Esophagus muscularis mucosa (tissue), 4 donors: ENCODE data around the gene RAB11FIP3. TPM values are rescaled to one million over a fixed set of nuclear protein-coding genes. Genes with fewer than 3 reads are reported as not detected.

Source experiments
- DNase-seq: peaks from one replicate; pipeline ENCODE4 v3.0.0-alpha.2; 2017; ENCODE audit errors: extremely low spot score
- H3K27ac ChIP-seq, 4 donors: fragments of 200-600 bp; sonication (generic); replicated peaks in 1 of 4; 1 replicate in 3 of 4; 2 replicates in 1 of 4; pipeline ENCODE4 v1.5.1; 2016 to 2019; ENCODE audit warnings: mild to moderate bottlenecking in 1 of 4
- H3K27me3 ChIP-seq, 4 donors: fragments of 200-600 bp; sonication (generic); one replicate each; pipeline versions ENCODE4 v1.5.1 to v1.6.0; 2016 to 2019
- H3K36me3 ChIP-seq, 4 donors: fragments of 200-600 bp; sonication (generic); one replicate each; pipeline ENCODE4 v1.5.1; 2016 to 2019
- H3K4me1 ChIP-seq, 4 donors: fragments of 200-600 bp; sonication (generic); one replicate each; pipeline ENCODE4 v1.5.1; 2016 to 2019
- H3K4me3 ChIP-seq, 4 donors: fragments of 200-600 bp; sonication (generic); 1 replicate in 2 of 4; 2 replicates in 2 of 4; pipeline ENCODE4 v1.5.1; 2016 to 2019; ENCODE audit warnings: mild to moderate bottlenecking in 4 of 4, moderate library complexity in 1 of 4
- H3K9me3 ChIP-seq, 4 donors: fragments of 200-600 bp; sonication (generic); 1 replicate in 3 of 4; 2 replicates in 1 of 4; pipeline ENCODE4 v1.5.1; 2016 to 2019
- EP300 ChIP-seq: sonication (generic); formaldehyde crosslinking; IDR thresholded peaks from one replicate; pipeline ENCODE4 v1.6.1; 2017; ENCODE audit warnings: antibody characterized with exemption
- POLR2A ChIP-seq: fragments of 450-650 bp; IDR thresholded peaks from one replicate; pipeline ENCODE4 v1.6.1; 2017; ENCODE audit warnings: antibody characterized with exemption, moderate library complexity, mild to moderate bottlenecking, low read depth
- POLR2AphosphoS5 ChIP-seq, 2 donors: sonication (generic); formaldehyde crosslinking; IDR thresholded peaks; one replicate each; pipeline ENCODE4 v1.6.1; 2017; ENCODE audit warnings: antibody characterized with exemption in 2 of 2
- WGBS: methylation state at CpG from one replicate; pipeline ENCODE4 v1.1.5; 2018; 5-methylcytosine and 5-hydroxymethylcytosine counted together
- intact Hi-C: fragments of 100-400 bp; cut with DNase I; formaldehyde crosslinking; loops from one replicate; pipeline ENCODE4 v1.15.1; 2023
- total RNA-seq, 4 donors: library from RNA; depleted of rRNA; stranded (reverse); fragments of >200 nt; gene quantifications; one replicate each; pipeline versions ENCODE4 v1.1.0 to v1.2.1, GENCODE V29; 2016
- TF ChIP-seq, protein P1 (sequence below), 3 experiments: fragments of 200-600 bp in 2 of 3; fragments of 450-650 bp in 1 of 3; sonication (generic) in 2 of 3; IDR thresholded peaks; one replicate each; pipeline ENCODE4 v1.5.1; 2017 to 2019; ENCODE audit warnings: antibody characterized with exemption in 3 of 3, mild to moderate bottlenecking in 2 of 3, moderate library complexity in 1 of 3

RAB11FIP3 gene
- total RNA-seq, 4 donors from 2014 or later: 50.3 to 77.9 (median 58.8) TPM

DNA sequence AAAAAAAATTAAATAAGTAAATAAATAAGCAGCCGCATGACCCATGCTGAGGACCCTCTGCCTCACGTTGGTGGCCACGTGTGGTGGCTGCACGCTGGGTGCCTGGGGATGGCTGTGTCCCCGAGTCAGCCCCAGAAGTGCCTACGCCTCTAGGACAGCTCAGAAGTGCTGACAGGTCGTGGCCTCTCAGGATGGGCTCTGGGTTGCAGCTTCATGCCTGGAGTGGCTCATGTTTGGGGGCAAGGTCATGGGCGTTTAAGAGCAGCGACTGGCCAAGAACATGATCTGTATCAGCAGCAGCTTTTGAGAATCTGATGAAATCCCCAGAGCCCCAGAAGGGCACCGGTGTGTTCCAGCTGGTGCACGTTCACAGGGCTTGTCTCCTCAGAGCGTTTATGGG, 75.3 kb downstream of the RAB11FIP3 start:
- DNase-seq: no peak
- TF ChIP-seq, protein P1, sequence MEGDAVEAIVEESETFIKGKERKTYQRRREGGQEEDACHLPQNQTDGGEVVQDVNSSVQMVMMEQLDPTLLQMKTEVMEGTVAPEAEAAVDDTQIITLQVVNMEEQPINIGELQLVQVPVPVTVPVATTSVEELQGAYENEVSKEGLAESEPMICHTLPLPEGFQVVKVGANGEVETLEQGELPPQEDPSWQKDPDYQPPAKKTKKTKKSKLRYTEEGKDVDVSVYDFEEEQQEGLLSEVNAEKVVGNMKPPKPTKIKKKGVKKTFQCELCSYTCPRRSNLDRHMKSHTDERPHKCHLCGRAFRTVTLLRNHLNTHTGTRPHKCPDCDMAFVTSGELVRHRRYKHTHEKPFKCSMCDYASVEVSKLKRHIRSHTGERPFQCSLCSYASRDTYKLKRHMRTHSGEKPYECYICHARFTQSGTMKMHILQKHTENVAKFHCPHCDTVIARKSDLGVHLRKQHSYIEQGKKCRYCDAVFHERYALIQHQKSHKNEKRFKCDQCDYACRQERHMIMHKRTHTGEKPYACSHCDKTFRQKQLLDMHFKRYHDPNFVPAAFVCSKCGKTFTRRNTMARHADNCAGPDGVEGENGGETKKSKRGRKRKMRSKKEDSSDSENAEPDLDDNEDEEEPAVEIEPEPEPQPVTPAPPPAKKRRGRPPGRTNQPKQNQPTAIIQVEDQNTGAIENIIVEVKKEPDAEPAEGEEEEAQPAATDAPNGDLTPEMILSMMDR (IDR thresholded peaks at IDR 0.05): no peak
- no peak for TF ChIP-seq POLR2A
- no peak for TF ChIP-seq POLR2AphosphoS5 (IDR thresholded peaks at IDR 0.05)
- TF ChIP-seq EP300: no peak
- Histone ChIP-seq H3K4me1 (no peaks in the 10 kb centered on the region), H3K36me3 (peaks cover 0 to 69% (median 39%) of the 10 kb centered on the region in 4 donors), H3K4me3 (no peak overlapping the region), H3K27me3 (no peaks in the 10 kb centered on the region), H3K27ac (no peak overlapping the region), H3K9me3 (no peaks in the 10 kb centered on the region)
- 81% methylated on average over 12 of the region's 12 CpGs for WGBS
- intact Hi-C loops: no loop called here

DNA sequence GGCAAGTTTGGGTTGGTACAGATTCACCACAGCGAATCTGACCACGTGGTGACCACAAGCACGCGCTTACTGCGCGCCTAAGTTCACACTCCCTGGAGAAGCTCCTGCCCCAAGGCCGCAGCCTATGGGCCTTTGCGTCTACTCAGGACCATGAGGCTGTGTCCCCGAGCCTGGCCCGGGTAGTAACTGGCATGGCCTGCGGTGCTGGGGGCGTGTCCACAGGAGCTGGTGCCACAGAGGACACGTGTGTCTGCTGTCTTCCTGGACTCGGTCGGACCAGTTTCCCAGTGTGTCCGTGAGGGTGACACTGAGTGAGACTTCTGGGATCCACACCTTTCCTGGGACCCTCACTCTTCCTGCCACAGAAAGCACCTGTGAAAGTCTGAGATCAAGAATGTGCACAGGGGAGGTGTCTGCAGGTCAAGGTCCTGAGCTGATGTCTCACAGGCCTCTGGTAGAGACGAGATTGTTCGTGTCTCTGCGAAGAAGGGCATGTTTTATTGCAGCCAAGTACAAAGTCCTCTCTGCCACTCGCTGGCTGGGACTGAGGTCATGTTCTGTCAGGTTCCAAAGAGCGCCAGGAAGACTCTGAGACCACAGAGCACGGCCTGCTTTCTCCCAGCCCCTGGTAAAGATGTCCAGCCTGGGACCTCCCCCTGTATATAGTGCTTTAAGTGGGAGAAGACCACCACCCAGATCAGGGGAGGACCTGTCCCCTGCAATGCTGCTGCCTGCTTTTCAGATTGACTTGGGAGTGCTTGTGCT, 76.9 kb downstream of the RAB11FIP3 start:
- DNase-seq: no peak
- H3K27me3 ChIP-seq: no peaks in the 10 kb centered on the region
- H3K27ac ChIP-seq: no peak overlapping the region
- peaks cover 0 to 69% (median 43%) of the 10 kb centered on the region in 4 donors for H3K36me3 ChIP-seq
- no peak overlapping the region for H3K4me3 ChIP-seq
- intact Hi-C loops: no loop called here
- TF ChIP-seq POLR2A (no peak), POLR2AphosphoS5 (IDR thresholded peaks at IDR 0.05) (no peak), EP300 (no peak)
- TF ChIP-seq, protein P1 (IDR thresholded peaks at IDR 0.05): no peak
- H3K9me3 ChIP-seq: no peaks in the 10 kb centered on the region
- 91% methylated on average over 21 of the region's 22 CpGs for WGBS
- no peaks in the 10 kb centered on the region for H3K4me1 ChIP-seq

DNA sequence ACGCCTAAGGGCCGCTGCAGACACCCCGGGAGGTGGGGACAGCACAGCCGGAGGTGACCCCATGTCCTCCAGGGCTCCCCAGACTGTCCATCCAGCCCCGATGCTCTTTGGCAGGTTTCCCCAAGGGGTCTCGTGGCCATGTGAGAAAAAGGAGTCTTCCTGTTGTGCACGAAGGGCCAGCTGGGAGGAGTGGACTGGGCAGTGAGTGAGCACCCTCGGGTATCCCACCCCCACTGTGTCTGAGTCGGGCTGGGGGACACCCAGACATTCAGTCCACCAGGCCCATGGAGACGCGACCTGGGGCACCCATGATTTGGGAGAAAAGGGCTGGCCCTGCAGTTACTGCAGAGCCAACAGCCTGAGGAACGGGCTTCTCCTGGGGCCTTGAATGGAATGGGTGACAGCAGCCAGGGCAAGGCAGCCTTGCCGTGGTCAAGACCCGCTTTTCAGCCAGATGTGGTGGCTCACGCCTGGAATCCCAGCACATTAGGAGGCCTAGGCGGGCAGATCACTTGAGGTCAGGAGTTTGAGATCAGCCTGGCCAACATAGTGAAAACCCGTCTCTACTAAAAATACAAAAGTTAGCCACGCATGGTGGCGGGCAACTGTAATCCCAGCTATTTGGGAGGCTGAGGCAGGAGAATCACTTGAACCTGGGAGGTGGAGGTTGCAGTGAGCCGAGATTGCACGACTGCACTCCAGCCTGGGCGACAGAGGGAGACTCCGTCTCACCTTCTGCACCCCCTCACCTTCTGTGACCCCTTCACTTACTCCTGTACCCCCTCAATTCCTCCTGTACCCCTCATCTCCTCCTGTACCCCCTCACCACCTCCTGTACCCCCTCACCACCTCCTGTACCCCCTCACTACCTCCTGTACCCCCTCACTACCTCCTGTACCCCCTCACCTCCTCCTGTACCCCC, 78.0 kb downstream of the RAB11FIP3 start:
- H3K27ac ChIP-seq: no peak overlapping the region
- peaks cover 0 to 65% (median 36%) of the 10 kb centered on the region in 4 donors for H3K36me3 ChIP-seq
- H3K4me1 ChIP-seq: no peaks in the 10 kb centered on the region
- H3K27me3 ChIP-seq: no peaks in the 10 kb centered on the region
- intact Hi-C loops: no loop called here
- TF ChIP-seq, protein P1 (IDR thresholded peaks at IDR 0.05): no peak
- WGBS: 97% methylated on average over 8 of the region's 23 CpGs
- H3K9me3 ChIP-seq: no peaks in the 10 kb centered on the region
- no peak for DNase-seq
- H3K4me3 ChIP-seq: no peak overlapping the region

DNA sequence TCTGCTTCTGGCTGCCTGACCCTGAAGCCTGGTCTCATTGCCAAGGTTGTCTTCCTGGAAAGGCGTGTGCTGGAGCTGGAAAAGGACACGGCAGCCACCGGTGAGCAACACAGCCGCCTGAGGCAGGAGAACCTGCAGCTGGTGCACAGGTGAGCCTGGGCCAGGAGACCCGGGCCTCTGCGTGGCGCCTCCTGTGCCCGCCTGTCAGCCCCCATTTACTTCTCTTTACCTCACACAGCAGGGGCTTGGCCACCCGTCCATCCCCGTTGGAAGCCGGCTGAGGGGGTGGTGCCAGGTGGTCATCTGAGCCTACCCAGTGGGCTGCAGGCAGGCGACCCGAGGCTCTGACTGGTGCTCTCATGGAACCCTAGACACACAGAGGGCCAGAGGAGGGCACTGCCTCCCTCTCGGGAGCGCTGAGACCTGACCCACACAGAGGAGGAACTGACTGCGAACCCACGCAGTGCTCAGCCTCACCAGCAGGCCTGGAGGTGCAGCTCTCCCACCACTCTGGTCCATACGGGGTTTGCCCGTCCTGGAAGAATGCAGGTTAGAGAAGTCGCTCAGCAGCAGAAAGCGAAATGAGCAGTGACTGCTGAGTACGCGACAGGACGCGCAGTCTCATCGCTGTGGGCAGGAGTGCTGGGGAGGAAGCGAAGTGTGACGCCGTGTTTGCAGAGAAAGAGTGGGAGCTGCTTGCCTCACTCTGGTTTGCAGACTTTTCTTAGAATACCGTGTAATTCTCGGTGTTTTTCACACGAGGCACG, 80.2 kb downstream of the RAB11FIP3 start:
- H3K4me3 ChIP-seq: no peak overlapping the region
- TF ChIP-seq EP300 (no peak), POLR2AphosphoS5 (IDR thresholded peaks at IDR 0.05) (no peak), POLR2A (no peak)
- TF ChIP-seq, protein P1 (IDR thresholded peaks at IDR 0.05): no peak
- no peak overlapping the region for H3K27ac ChIP-seq
- no peaks in the 10 kb centered on the region for H3K9me3 ChIP-seq
- no peaks in the 10 kb centered on the region for H3K27me3 ChIP-seq
- no peak for DNase-seq
- 91% methylated on average over 24 of the region's 33 CpGs for WGBS
- peaks cover 0 to 61% (median 37%) of the 10 kb centered on the region in 4 donors for H3K36me3 ChIP-seq
- no peaks in the 10 kb centered on the region for H3K4me1 ChIP-seq
- intact Hi-C loops: no loop called here
